ENCODE results near the gene AQP6. TPM values are rescaled to one million over a fixed set of nuclear protein-coding genes. Genes with fewer than 3 reads are reported as not detected.
"Not testable (repeated sequence)": the region's sequence is repeated elsewhere in the genome, so short reads cannot be mapped to it uniquely, and the experiment has no call there.

Gene AQP6
- total and polyA plus RNA-seq, 8 donors = 0.18 to 0.58 (median 0.45) TPM; not detected in 5

DNA sequence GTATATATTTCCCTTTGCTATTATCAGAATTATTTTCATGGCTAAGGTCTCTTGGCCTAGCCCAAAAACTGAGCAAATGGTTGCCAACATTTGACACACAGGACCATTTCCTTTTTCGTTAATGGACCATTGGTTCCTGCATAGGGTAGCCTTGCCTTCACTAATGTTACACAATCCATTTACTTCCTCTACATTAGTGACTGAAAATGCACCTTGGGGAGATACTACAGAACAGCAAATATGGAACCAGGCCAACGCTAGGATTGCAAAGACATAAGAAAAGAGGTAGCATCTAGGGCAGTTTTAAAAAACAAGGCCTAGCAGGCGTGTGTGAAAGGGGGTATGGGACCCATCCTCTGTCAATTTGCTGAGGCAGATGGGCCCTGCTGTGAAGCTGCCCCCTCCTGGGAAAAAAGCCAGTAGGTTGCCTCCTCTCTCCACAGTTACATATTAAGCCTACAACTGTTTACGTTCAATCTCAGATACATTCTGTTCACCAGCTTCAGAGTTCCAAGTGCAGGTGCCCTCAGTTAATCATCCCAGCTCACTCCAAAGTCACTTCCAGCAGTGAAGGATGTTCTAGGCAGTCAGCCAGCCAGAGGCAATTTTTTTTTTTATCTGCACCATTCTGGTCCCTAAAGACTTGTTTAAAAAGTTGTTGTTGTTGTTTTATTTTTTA, 15.0 kb downstream of the AQP6 start:
- no peak overlapping the region for H3K4me3 ChIP-seq
- intact Hi-C loops (cut with DNase I; ENCODE audit: low total_unique reads) = no loop called here
- H3K9me3 ChIP-seq = no peaks in the 10 kb centered on the region
- DNase-seq = no peak
- no peak overlapping the region for H3K27ac ChIP-seq
- TF ChIP-seq EP300 (IDR thresholded peaks at IDR 0.05) (no peak), POLR2AphosphoS5 (IDR thresholded peaks at IDR 0.05) (no peak), POLR2A (IDR thresholded peaks at IDR 0.05) (no peak)
- TF ChIP-seq, protein P1, sequence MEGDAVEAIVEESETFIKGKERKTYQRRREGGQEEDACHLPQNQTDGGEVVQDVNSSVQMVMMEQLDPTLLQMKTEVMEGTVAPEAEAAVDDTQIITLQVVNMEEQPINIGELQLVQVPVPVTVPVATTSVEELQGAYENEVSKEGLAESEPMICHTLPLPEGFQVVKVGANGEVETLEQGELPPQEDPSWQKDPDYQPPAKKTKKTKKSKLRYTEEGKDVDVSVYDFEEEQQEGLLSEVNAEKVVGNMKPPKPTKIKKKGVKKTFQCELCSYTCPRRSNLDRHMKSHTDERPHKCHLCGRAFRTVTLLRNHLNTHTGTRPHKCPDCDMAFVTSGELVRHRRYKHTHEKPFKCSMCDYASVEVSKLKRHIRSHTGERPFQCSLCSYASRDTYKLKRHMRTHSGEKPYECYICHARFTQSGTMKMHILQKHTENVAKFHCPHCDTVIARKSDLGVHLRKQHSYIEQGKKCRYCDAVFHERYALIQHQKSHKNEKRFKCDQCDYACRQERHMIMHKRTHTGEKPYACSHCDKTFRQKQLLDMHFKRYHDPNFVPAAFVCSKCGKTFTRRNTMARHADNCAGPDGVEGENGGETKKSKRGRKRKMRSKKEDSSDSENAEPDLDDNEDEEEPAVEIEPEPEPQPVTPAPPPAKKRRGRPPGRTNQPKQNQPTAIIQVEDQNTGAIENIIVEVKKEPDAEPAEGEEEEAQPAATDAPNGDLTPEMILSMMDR (IDR thresholded peaks at IDR 0.05) = no peak
- peaks cover 10 to 39% (median 24%) of the 10 kb centered on the region in 4 donors for H3K36me3 ChIP-seq
- H3K27me3 ChIP-seq = no peaks in the 10 kb centered on the region
- WGBS, 5 donors = 68 to 80% (median 75%) methylated on average over 4 of the region's 4 CpGs
- peaks cover 7 to 27% (median 16%) of the 10 kb centered on the region in 4 donors for H3K4me1 ChIP-seq

- 87 to 97% (median 90%) methylated on average over 2 of the region's 2 CpGs for WGBS, 5 donors
- peaks cover 0 to 16% (median 6%) of the 10 kb centered on the region in 4 donors for H3K4me1 ChIP-seq
- intact Hi-C loops (cut with DNase I; ENCODE audit: low total_unique reads) = not testable (repeated sequence)
These were observed 16.7 kb downstream of the AQP6 start for GRCh38 chr12:49989400-49989799.

GRCh38 chr12:49990273-49990672, 17.5 kb downstream of the AQP6 start:
- Histone ChIP-seq H3K27ac (no peak overlapping the region), H3K9me3 (no peaks in the 10 kb centered on the region), H3K4me3 (no peak overlapping the region), H3K4me1 (peaks cover 0 to 13% (median 4%) of the 10 kb centered on the region in 4 donors), H3K36me3 (peaks cover 14 to 62% (median 43%) of the 10 kb centered on the region in 4 donors), H3K27me3 (no peaks in the 10 kb centered on the region)
- TF ChIP-seq EP300 (IDR thresholded peaks at IDR 0.05) = no peak
- TF ChIP-seq POLR2A (IDR thresholded peaks at IDR 0.05) = no peak
- TF ChIP-seq, protein P1 (IDR thresholded peaks at IDR 0.05) = no peak
- no peak for TF ChIP-seq POLR2AphosphoS5 (IDR thresholded peaks at IDR 0.05)
- no peak for DNase-seq
- intact Hi-C loops (cut with DNase I; ENCODE audit: low total_unique reads) = no loop called here
- WGBS, 5 donors = 86 to 92% (median 89%) methylated on average over 4 of the region's 4 CpGs

More at GRCh38 chr12:49989400-49989799, 16.7 kb downstream of the AQP6 start:
- peaks cover 14 to 55% (median 40%) of the 10 kb centered on the region in 4 donors for H3K36me3 ChIP-seq
- H3K9me3 ChIP-seq, H3K27ac ChIP-seq, H3K27me3 ChIP-seq, H3K4me3 ChIP-seq, DNase-seq: not testable (repeated sequence)

DNA sequence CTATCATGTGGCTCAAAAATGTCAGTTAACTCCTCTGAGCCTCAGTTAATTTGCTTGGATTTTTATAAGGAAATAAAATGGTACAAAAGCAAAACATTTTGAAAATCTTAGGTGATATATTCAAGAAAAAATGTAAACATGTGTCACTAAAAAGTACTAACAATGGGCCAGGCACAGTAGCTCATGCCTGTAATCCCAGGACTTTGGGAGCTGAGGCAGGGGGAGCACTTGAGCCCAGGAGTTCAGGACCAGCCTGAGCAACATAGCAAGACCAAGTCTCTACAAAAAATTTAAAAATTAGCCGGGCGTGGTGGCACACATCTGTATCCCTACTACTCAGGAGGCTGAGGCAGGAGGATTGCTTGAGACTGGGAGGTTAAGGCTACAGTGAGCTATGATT, 25.7 kb downstream of the AQP6 start:
- H3K4me1 ChIP-seq = peaks cover 0 to 5% (median 1%) of the 10 kb centered on the region in 4 donors
- no peak overlapping the region for H3K4me3 ChIP-seq
- no peak for TF ChIP-seq POLR2AphosphoS5 (IDR thresholded peaks at IDR 0.05)
- no peak for DNase-seq
- no peaks in the 10 kb centered on the region for H3K27me3 ChIP-seq
- no peak overlapping the region for H3K27ac ChIP-seq
- 87 to 95% (median 91%) methylated on average over 2 of the region's 2 CpGs for WGBS, 5 donors
- peaks cover 16 to 78% (median 65%) of the 10 kb centered on the region in 4 donors for H3K36me3 ChIP-seq
- intact Hi-C loops (cut with DNase I; ENCODE audit: low total_unique reads) = no loop called here
- no peaks in the 10 kb centered on the region for H3K9me3 ChIP-seq

GRCh38 chr12:50003595-50003994, 30.8 kb downstream of the AQP6 start:
- H3K36me3 ChIP-seq = peaks cover 7 to 36% (median 23%) of the 10 kb centered on the region in 4 donors
- intact Hi-C loops (cut with DNase I; ENCODE audit: low total_unique reads) = no loop called here
- H3K27me3 ChIP-seq = no peaks in the 10 kb centered on the region
- DNase-seq = no peak
- no peak for TF ChIP-seq POLR2A (IDR thresholded peaks at IDR 0.05)
- TF ChIP-seq EP300 (IDR thresholded peaks at IDR 0.05) = no peak
- TF ChIP-seq POLR2AphosphoS5 (IDR thresholded peaks at IDR 0.05) = no peak
- TF ChIP-seq, protein P1 (IDR thresholded peaks at IDR 0.05) = no peak
- H3K4me3 ChIP-seq = no peak overlapping the region
- WGBS, 5 donors = 31 to 67% (median 46%) methylated on average over 2 of the region's 2 CpGs
- peaks cover 0 to 45% (median 15%) of the 10 kb centered on the region in 4 donors for H3K4me1 ChIP-seq
- peak overlapping the region in 1 of 5 donors; percentile 47 for H3K27ac ChIP-seq
- H3K9me3 ChIP-seq = no peaks in the 10 kb centered on the region

All from stomach (tissue), 9 donors.